ENCODE measurements around the gene SMIM7. TPM values are rescaled to one million over a fixed set of nuclear protein-coding genes. Genes with fewer than 3 reads are reported as not detected.
A peak's percentile ranks its signal among the peaks of the same experiment; 100 is the strongest.

SMIM7 gene
- total and polyA plus RNA-seq, 2 of the 13 experiments (the other 11 are each of a cell fraction or from before 2014, with no cell fraction given), result 55.7 to 74.9 TPM

DNA sequence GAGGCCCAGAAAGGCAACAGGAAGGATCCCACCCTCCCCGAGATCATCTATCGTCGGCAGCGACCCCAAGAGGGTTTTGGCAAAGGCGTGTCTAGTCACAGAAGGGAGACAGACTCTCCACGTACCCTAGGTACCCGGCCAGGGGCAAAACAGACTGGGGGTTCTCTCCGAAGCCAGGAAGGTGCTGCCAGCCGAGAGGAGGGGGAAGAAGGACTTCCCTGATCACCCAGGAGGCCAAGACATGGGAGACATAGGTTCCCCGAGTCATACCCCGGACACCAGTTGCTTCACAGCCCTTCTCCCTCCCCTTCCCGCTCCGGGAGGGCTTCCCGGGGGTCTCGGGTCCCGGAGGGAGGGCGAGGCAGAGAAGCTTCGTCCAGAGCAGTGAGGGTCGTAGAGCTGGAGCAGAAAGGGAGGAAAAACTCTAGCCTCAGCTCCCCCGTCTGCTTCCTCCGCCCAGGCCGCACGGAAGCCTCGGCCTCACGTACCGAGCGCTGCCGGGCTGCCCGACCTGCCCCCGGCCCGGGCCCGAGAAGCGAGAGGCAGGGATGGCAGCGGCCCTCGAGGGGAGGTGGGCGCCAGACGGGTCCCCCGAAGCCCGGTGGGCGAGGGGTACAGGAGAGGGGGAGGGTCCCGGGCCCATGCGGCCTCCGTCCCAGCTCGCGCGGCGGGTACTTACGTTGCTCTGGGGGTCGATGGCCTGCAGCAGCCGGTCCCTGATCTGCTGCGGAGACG lies 32.6 kb downstream of the SMIM7 start (continued):
- TF ChIP-seq TBX2 (CRISPR knock-in tag; IDR thresholded peaks at IDR 0.05; ENCODE audit: borderline replicate concordance) (peak; percentile 55), ZNF30 (CRISPR knock-in tag; IDR thresholded peaks at IDR 0.05) (no peak), PHF8 (CRISPR knock-in tag; IDR thresholded peaks at IDR 0.05) (peak; percentile 95), ZNF709 (CRISPR knock-in tag; IDR thresholded peaks at IDR 0.05) (no peak; the same call in 1 of the 2 replicates), ZNF501 (CRISPR knock-in tag; IDR thresholded peaks at IDR 0.05) (peak; percentile 45; the same call in 1 of the 2 replicates), ZFX (CRISPR knock-in tag; IDR thresholded peaks at IDR 0.05; ENCODE audit: low read depth) (peak; percentile 98), ZNF234 (CRISPR knock-in tag; conservative IDR thresholded peaks at IDR 0.05) (0 out of 2 replicates have a peak, but pooled peaks have one; percentile 23), ZNF121 (CRISPR knock-in tag; IDR thresholded peaks at IDR 0.05) (no peak), ZNF235 (CRISPR knock-in tag; IDR thresholded peaks at IDR 0.05; ENCODE audit: borderline replicate concordance) (0 out of 2 replicates have a peak, but pooled peaks have one; percentile 3), ZNF550 (CRISPR knock-in tag; IDR thresholded peaks at IDR 0.05; ENCODE audit: borderline replicate concordance) (0 out of 2 replicates have a peak, but pooled peaks have one; percentile 51), ZNF343 (CRISPR knock-in tag; IDR thresholded peaks at IDR 0.05) (0 out of 2 replicates have a peak, but pooled peaks have one; percentile 33), RFX1 (IDR thresholded peaks at IDR 0.05) (no peak), JUND (CRISPR knock-in tag; IDR thresholded peaks at IDR 0.05) (no peak), RARA (CRISPR knock-in tag; IDR thresholded peaks at IDR 0.05) (0 out of 2 replicates have a peak, but pooled peaks have one; percentile 5), CBFB (CRISPR knock-in tag; IDR thresholded peaks at IDR 0.05) (0 out of 2 replicates have a peak, but pooled peaks have one; percentile 12), MAZ (IDR thresholded peaks at IDR 0.05; ENCODE audit: borderline replicate concordance, low read depth, low read length) (0 out of 2 replicates have a peak, but pooled peaks have one; percentile 13), MAZ (CRISPR knock-in tag; IDR thresholded peaks at IDR 0.05; ENCODE audit: low read depth) (no peak), GABPB1 (CRISPR knock-in tag; IDR thresholded peaks at IDR 0.05) (peak; percentile 26; the same call in 1 of the 2 replicates), ZNF34 (CRISPR knock-in tag; IDR thresholded peaks at IDR 0.05; ENCODE audit: borderline replicate concordance) (no peak), ZNF737 (CRISPR knock-in tag; IDR thresholded peaks at IDR 0.05; ENCODE audit: borderline replicate concordance) (no peak)
- TF ChIP-seq, protein P1, sequence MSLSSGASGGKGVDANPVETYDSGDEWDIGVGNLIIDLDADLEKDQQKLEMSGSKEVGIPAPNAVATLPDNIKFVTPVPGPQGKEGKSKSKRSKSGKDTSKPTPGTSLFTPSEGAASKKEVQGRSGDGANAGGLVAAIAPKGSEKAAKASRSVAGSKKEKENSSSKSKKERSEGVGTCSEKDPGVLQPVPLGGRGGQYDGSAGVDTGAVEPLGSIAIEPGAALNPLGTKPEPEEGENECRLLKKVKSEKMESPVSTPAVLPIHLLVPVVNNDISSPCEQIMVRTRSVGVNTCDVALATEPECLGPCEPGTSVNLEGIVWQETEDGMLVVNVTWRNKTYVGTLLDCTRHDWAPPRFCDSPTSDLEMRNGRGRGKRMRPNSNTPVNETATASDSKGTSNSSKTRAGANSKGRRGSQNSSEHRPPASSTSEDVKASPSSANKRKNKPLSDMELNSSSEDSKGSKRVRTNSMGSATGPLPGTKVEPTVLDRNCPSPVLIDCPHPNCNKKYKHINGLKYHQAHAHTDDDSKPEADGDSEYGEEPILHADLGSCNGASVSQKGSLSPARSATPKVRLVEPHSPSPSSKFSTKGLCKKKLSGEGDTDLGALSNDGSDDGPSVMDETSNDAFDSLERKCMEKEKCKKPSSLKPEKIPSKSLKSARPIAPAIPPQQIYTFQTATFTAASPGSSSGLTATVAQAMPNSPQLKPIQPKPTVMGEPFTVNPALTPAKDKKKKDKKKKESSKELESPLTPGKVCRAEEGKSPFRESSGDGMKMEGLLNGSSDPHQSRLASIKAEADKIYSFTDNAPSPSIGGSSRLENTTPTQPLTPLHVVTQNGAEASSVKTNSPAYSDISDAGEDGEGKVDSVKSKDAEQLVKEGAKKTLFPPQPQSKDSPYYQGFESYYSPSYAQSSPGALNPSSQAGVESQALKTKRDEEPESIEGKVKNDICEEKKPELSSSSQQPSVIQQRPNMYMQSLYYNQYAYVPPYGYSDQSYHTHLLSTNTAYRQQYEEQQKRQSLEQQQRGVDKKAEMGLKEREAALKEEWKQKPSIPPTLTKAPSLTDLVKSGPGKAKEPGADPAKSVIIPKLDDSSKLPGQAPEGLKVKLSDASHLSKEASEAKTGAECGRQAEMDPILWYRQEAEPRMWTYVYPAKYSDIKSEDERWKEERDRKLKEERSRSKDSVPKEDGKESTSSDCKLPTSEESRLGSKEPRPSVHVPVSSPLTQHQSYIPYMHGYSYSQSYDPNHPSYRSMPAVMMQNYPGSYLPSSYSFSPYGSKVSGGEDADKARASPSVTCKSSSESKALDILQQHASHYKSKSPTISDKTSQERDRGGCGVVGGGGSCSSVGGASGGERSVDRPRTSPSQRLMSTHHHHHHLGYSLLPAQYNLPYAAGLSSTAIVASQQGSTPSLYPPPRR (CRISPR knock-in tag; IDR thresholded peaks at IDR 0.05; ENCODE audit: borderline replicate concordance), result 0 out of 2 replicates have a peak, but pooled peaks have one; percentile 12
- TF ChIP-seq, protein P2, sequence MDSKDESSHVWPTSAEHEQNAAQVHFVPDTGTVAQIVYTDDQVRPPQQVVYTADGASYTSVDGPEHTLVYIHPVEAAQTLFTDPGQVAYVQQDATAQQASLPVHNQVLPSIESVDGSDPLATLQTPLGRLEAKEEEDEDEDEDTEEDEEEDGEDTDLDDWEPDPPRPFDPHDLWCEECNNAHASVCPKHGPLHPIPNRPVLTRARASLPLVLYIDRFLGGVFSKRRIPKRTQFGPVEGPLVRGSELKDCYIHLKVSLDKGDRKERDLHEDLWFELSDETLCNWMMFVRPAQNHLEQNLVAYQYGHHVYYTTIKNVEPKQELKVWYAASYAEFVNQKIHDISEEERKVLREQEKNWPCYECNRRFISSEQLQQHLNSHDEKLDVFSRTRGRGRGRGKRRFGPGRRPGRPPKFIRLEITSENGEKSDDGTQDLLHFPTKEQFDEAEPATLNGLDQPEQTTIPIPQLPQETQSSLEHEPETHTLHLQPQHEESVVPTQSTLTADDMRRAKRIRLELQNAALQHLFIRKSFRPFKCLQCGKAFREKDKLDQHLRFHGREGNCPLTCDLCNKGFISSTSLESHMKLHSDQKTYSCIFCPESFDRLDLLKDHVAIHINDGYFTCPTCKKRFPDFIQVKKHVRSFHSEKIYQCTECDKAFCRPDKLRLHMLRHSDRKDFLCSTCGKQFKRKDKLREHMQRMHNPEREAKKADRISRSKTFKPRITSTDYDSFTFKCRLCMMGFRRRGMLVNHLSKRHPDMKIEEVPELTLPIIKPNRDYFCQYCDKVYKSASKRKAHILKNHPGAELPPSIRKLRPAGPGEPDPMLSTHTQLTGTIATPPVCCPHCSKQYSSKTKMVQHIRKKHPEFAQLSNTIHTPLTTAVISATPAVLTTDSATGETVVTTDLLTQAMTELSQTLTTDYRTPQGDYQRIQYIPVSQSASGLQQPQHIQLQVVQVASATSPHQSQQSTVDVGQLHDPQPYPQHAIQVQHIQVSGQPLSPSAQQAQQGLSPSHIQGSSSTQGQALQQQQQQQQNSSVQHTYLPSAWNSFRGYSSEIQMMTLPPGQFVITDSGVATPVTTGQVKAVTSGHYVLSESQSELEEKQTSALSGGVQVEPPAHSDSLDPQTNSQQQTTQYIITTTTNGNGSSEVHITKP (CRISPR knock-in tag; IDR thresholded peaks at IDR 0.05; ENCODE audit: low read depth), result no peak
